Inferior parietal cortex (tissue), 1 donor: Measurements from ENCODE around the gene EMILIN2.
"Not testable (repeated sequence)": the region's sequence is repeated elsewhere in the genome, so short reads cannot be mapped to it uniquely, and the experiment has no call there.

Experiments
- DNase-seq: peaks from one replicate; pipeline ENCODE4 v3.0.0-alpha.2; 2016; ENCODE audit errors: extremely low spot score

The EMILIN2 gene

GRCh38 chr18:2845172-2845571 is 1.6 kb upstream of the EMILIN2 start:
- no peak for DNase-seq

DNA sequence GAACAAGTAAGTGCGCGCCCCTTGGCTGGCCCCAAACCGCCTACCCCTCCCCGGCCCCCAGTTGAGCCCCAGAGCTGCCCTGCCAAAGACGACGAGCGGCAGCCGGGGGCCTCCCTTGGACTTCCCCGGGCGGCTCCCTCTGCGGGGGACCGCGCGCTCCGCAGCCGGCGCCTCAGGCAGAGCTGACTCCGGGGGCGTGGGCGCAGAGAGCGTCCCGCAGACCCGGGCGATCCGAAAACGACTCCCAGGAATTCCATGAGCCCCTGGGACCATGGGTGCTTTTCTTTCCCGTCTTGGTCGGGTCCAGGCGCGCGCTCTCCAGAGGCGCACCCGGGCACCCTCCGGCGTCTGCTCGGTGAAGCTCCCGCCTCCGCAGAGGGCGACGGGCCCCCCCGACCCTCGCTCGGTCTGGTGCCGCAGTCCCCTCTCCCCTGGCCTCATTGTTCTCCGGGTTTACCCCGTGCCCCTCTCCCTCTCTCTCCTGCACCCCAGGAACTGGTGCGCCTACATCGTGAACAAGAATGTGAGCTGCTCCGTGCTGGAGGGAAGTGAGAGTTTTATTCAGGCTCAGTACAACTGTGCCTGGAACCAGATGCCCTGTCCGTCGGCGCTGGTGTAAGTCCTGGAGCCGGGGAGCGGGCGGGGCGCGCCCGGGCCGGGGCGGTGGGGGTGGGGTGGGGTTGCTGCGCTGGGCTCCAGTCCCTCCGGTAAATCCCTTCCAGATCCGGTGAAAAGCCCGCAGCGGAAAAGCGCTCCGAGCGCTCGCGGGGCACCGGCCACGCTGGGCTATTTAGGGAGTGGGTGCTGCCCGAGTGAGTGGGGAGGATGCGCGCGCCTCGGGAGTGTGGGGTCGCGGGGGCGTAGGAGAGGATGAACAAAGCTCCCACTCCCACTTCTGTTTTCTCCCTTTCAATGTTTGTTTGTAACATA is 776 bp downstream of the EMILIN2 start:
- no peak for DNase-seq

DNA sequence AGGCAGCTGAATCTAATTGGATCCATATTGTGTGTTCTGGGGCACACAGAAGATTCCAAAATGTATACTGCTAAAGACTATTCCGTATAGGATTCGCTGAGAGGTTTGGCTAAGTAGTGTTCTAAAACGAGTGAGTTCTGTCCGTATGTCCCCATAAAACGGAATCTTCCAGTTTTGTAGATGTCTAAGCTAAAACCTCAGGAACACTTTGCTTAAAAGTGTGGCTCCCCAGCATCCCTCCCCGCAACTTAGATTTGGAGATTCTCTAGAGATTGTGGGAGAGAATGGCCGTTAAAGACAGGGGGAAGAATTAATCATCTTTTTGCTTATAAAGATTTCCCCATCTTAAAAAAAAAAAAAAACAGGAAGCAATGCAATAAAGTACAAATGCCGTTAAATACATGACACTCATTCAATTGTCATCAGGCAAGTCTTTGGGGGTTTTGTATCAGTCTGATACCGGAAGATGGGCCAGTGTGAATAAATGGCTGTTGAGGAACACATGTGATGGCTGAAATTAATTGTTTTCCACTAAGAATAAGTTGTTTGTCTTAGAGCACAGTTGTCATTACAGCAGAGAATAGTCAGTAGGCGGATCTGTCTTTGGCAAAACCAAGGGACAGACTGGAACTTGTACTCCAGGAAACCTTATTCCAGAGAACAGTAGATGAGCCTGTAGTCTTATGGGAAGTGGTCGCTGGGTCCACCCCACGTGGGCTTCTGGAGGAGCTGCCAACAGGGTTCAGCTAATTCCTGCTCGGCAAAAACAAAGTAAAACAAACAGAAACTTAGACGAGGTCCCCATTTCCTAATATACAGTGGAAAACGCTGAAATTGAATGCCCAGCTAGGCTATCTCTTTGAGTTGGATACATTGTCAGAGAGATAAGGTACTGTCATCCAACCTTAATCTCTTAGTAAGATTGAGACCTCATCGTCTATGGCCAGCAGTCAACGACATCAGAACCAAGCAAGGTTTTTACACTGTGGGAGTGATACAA is 1.7 kb downstream of the EMILIN2 start:
- DNase-seq: no peak

DNA sequence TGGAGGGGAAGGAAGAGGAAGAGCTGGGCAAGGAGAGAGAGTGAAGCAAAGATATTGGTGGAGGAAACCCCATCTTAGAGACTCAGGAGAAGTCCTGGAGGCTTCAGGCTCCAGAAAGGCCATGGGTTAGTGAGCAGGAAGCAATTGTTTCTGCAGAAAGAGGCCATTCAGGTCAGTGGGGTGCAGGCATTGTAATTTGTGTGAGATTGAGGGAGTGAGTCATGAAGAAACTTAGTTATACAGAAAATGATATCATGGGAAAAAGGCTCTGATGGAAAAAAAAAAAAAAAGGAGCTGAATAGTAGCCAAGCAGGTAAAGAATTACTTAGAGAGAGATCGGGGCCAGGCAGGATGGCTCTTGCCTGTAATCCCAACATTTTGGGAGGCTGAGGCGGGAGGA is 4.0 kb downstream of the EMILIN2 start:
- DNase-seq: no peak

- DNase-seq: no peak
These were observed 5.0 kb downstream of the EMILIN2 start for GRCh38 chr18:2851771-2852170.

DNA sequence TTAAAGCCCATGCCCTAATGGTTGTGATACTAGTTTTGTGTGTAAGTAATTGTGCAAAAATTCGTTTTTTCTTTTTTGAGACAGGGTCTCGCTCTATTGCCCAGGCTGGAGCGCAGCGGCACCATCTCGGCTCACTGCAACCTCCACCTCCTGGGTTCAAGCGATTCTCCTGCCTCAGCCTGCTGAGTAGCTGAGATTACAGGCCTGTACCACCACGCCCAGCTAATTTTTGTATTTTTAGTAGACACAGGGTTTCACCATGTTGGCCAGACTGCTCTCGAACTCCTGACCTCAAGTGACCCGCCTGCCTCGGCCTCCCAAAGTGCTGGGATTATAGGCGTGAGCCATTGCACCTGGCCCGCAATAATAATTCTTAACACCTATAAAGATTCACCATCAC is 5.7 kb downstream of the EMILIN2 start:
- not testable (repeated sequence) for DNase-seq

DNA sequence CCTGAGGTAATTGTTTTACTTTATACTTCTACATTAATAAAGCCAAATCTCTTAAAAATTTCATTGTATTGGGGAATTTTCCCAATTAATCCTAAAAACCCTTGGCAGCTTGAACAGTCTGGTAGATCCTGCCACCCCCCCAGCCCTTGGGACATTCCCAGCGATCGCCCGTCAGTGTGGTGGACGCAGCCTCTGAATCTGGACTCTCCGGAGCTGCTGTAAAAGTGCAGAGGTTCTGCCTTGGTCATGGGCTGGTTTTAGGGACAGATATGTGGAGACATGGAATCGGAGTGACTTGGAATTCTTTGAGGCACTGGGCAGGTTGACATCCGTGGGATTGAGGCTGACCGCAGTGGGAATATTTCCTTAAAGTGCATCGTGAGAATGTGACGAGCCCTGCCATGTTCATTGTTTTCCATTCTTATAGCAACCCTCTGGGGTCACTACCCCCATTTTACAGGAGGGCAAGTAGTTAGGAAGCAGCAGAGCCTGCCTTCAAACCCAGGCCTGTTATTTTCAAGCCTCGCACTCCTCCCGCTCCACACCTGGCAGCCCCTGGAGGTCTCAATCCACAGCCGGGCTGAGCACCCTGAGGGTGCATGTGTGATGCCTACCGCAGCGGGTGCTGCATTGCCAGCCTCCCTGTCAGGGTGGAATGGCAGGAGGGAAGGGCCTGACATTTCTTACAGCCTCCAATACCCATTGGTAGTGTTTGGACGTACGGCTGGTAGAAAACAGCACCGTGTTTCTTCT is 6.5 kb downstream of the EMILIN2 start:
- no peak for DNase-seq

GRCh38 chr18:2853926-2854664 is 7.3 kb downstream of the EMILIN2 start:
- DNase-seq: no peak

GRCh38 chr18:2854875-2855274 is 8.1 kb downstream of the EMILIN2 start:
- DNase-seq: no peak

GRCh38 chr18:2855560-2856350 is 8.9 kb downstream of the EMILIN2 start:
- DNase-seq: no peak

DNA sequence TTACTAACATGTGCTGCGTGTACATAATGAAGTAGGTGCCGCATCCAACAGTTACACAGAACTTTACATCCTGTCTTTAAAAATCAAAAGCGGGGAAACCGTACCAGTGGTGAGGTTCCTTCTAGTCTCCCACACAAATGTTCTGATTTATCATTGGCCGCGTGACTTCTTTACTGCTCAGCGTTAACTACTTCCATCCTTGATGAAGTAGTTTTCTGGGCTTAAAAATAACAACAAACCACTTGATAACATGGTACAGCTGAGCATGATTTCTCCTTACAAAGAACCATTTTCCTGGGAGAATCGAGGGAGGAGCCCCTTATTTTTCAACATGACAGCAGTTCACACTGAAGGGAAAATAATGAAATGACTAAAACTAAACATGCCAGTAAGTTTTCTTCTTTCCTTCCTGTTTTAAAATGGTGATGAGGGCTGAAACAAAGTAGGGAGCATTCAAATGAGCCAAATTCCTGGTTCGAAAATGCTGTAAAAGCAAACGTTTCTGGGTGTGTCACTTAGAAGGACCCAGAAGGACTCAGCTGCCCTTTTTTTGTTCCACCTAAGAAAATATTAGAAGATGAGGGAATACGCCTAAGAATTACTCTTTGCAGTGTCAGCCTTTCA is 9.9 kb downstream of the EMILIN2 start:
- DNase-seq: no peak

GRCh38 chr18:2857491-2858131 is 10.8 kb downstream of the EMILIN2 start:
- DNase-seq: no peak

- DNase-seq: not testable (repeated sequence)
These were observed 13.6 kb downstream of the EMILIN2 start for GRCh38 chr18:2860397-2860796.

DNA sequence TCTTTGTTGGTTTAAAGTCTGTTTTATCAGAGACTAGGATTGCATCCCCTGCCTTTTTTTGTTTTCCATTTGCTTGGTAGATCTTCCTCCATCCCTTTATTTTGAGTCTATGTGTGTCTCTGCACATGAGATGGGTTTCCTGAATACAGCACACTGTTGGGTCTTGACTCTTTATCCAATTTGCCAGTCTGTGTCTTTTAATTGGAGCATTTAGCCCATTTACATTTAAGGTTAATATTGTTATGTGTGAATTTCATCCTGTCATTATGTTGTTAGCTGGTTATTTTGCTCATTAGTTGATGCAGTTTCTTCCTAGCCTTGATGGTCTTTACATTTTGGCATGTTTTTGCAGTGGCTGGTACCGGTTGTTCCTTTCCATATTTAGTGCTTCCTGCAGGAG is 17.2 kb downstream of the EMILIN2 start:
- DNase-seq: not testable (repeated sequence)

- DNase-seq: not testable (repeated sequence)
These were observed 19.7 kb downstream of the EMILIN2 start for GRCh38 chr18:2866465-2866864.

- no peak for DNase-seq
These were observed 22.4 kb downstream of the EMILIN2 start for GRCh38 chr18:2869207-2869606.

DNA sequence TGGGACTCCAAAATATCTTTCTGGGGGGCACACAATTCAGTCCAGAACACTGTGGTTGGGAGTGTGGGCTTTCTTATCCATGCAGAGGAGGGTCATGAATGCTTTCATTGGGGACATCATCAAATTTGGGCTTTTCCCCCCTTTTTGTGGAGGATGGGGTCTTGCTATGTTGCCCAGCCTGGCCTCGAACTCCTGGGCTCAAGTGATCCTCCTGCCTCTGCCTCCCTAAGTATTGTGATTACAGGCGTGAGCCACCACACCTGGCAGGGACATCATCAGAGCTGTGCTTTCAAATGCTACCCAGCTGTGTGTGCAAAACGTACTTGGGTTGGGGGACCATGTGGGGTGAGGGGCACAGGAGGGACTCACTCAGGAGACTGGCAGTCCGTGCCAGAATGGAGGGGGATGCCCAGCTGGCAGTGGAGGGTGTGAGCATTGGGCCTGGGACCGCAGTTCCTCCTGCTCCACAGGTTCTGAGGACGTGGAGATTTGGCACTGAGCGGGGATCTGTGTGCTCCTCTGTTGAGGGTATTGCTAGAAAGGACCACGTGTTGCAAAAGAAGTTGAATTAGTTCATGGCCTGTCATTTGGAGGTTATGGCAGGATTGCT is 24.4 kb downstream of the EMILIN2 start:
- DNase-seq: no peak

- no peak for DNase-seq
These were observed 25.3 kb downstream of the EMILIN2 start for GRCh38 chr18:2872095-2872494.

DNA sequence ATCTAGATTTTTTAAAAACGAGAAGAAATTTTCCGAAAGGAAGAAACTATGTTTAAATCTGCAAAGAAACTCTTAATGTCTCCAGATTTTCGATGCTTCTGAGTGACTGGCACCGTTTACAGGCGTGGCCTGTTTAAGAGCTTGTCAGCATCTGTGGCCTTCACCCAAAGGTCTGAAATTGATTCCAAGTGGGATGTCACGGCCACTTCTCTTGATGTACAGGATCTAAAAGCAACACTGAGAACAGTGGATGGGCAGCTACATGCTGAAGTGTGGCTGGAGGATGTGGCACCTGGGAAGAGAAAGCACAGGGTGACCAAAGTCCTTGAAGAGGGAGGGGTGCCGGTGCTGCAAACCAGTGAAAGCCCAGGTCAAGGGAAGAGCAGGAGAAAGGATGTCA is 28.0 kb downstream of the EMILIN2 start:
- no peak for DNase-seq
